GM18505 (cell line): Measurements from ENCODE around the gene PLCL2.

Experiments
- ATAC-seq: cut with Tn5 transposase; IDR thresholded peaks from one replicate; pipeline ENCODE4 v1.9.1; 2021; ENCODE audit not compliant: unreplicated experiment
- POLR2A ChIP-seq: IDR thresholded peaks from 4 replicates; pipeline ENCODE4 v1.6.1; 2011; ENCODE audit warnings: borderline replicate concordance; ENCODE audit not compliant: insufficient read depth, insufficient read length; ENCODE audit errors: extremely low read depth

PLCL2 gene

GRCh38 chr3:17132286-17133115 lies 247.7 kb downstream of the PLCL2 start:
- no peak for TF ChIP-seq POLR2A

GRCh38 chr3:17133632-17134545 lies 249.1 kb downstream of the PLCL2 start:
- TF ChIP-seq POLR2A: no peak
- ATAC-seq: no peak

More at GRCh38 chr3:17132286-17133115, 247.7 kb downstream of the PLCL2 start:
- ATAC-seq: no peak

GRCh38 chr3:17135696-17136095 lies 250.9 kb downstream of the PLCL2 start:
- no peak for TF ChIP-seq POLR2A
- no peak for ATAC-seq

- ATAC-seq: no peak
- TF ChIP-seq POLR2A: no peak
Measured at GRCh38 chr3:17136136-17136721, 251.5 kb downstream of the PLCL2 start.

- no peak for TF ChIP-seq POLR2A
Measured at GRCh38 chr3:17137321-17137826, 252.6 kb downstream of the PLCL2 start.

GRCh38 chr3:17138246-17139039 lies 253.7 kb downstream of the PLCL2 start:
- TF ChIP-seq POLR2A: no peak
- ATAC-seq: no peak

More at GRCh38 chr3:17137321-17137826, 252.6 kb downstream of the PLCL2 start:
- no peak for ATAC-seq
